C4-2B (cell line): ENCODE measurements around the gene BMP2K.

Source experiments
- H3K27ac ChIP-seq: fragments of 450-650 bp; 2 replicates; pipeline ENCODE4 v1.5.1; 2017
- ZFX ChIP-seq: fragments of 450-650 bp; IDR thresholded peaks from 2 replicates; pipeline ENCODE4 v1.6.1; 2017
- TF ChIP-seq, protein P1 (sequence below): fragments of 450-650 bp; conservative IDR thresholded peaks from 2 replicates; pipeline ENCODE4 v1.5.1; 2017; ENCODE audit warnings: mild to moderate bottlenecking

BMP2K gene

DNA sequence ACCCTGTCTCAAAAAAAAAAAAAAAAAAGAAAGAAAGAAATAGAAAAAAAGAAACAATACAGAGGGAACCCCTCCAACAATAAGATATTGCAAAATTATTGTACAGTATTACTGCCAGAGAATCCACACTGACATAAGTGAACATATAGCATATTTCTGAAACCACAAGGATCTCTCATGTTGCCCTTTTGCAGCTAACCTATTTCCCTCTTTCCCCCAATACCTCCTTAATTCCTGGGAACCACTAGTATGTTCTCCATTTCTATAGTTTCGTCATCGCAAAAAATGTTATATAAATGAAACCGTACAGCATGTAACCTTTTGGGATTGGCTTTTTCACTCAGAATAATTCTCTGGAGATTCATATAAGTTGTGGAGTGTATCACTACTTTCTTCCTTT, 20.0 kb upstream of the BMP2K start:
- no peak for TF ChIP-seq ZFX
- TF ChIP-seq, protein P1, sequence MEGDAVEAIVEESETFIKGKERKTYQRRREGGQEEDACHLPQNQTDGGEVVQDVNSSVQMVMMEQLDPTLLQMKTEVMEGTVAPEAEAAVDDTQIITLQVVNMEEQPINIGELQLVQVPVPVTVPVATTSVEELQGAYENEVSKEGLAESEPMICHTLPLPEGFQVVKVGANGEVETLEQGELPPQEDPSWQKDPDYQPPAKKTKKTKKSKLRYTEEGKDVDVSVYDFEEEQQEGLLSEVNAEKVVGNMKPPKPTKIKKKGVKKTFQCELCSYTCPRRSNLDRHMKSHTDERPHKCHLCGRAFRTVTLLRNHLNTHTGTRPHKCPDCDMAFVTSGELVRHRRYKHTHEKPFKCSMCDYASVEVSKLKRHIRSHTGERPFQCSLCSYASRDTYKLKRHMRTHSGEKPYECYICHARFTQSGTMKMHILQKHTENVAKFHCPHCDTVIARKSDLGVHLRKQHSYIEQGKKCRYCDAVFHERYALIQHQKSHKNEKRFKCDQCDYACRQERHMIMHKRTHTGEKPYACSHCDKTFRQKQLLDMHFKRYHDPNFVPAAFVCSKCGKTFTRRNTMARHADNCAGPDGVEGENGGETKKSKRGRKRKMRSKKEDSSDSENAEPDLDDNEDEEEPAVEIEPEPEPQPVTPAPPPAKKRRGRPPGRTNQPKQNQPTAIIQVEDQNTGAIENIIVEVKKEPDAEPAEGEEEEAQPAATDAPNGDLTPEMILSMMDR: no peak

DNA sequence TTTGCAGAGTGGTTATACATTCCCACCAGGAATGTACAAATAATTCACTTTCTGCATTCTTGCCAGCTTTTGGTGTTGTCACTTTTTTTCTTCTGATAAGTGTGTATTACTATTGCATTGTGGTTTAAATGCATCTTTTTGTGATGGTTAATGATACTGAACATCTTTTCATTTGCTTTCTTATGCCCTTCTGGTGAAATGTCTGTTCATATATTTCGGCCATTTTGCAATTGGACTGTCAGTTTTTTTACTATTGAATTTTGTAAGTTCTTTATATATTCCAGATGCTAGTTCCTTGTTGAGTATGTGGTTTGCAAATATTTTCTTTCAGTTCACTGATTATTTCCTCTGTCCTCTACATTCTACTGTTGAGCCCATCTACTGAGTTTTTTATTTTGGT, 19.4 kb upstream of the BMP2K start:
- TF ChIP-seq, protein P1: no peak
- TF ChIP-seq ZFX: no peak

More for the DNA sequence above, 20.0 kb upstream of the BMP2K start:
- H3K27ac ChIP-seq: no peak overlapping the region

DNA sequence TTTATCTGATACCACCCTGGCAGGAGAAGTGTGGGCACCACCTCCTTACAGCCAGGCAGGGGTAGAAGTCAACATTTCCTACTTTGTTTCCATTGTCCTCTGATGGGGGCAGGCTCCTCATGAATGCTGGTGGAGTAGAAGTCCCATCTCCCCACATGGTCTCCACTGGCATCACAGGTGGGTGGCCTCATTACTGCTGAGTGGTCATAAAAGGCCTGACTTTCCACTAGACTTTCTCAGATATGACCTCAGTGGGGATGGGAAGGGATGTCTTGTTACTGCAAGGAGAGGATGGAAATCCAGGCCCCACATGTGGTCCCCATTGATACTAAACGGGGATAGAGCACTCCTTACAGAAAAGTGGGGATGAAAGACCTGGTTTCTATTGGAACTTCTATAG, 18.6 kb upstream of the BMP2K start:
- no peak overlapping the region for H3K27ac ChIP-seq
- no peak for TF ChIP-seq ZFX
- TF ChIP-seq, protein P1: no peak

More for the DNA sequence above, 19.4 kb upstream of the BMP2K start:
- H3K27ac ChIP-seq: no peak overlapping the region

DNA sequence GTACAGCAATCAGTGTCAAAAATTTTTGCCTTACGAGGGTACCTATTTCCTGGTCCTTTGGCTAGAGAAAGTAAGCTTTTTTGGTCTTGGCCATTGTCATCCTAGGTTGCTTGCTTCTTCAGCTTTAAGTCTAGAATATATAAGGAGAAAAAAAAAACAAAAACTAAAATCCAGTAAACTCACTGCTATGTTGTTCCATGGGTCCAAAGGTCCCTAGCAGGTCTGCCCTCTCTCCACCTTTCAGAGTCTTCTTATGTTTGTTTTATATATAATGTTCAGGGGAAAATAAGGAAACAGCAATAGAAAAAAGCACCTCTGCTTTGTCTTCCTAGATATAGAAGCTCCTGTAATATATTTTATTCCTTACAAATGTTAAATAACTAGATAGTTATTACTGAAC, 18.1 kb upstream of the BMP2K start:
- H3K27ac ChIP-seq: no peak overlapping the region
- TF ChIP-seq ZFX: no peak
- TF ChIP-seq, protein P1: no peak

DNA sequence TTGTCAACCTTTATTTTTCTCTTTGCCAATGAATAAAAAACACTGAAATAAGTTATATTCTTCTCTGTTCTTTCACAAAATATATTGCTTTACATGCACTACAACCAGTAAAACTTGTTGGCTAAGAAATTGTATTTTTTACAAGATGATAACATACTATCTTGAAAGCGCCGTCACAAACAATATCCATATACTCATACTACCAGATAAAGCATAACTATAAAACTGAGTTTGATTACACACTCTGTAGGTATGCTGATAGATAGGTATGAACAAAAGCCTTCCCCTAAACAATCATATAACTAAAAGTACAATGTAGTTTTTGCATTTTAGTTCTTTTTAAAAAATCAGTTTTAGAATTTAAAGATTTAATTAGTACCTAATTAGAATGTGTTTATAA, 13.6 kb upstream of the BMP2K start:
- no peak overlapping the region for H3K27ac ChIP-seq
- TF ChIP-seq, protein P1: no peak
- no peak for TF ChIP-seq ZFX

DNA sequence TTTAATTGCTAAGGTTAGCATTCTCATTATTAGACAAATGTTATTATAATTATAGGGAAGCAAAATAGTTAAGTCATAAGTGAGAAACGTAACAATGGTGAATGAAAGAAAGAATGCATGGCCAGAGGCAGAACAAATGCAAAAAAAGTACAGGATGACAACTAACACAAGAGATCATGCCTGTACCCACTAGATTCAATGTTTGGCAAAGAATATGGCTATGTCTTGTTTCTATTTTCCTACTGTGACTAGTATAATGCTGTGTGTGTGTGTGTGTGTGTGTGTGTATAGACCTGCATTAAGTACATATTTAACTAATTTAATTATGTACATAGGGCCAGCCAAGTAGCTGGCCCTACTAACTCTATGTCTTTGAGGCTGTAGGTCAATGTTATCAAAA, 12.9 kb upstream of the BMP2K start:
- H3K27ac ChIP-seq: no peak overlapping the region
- TF ChIP-seq, protein P1: no peak
- TF ChIP-seq ZFX: no peak

DNA sequence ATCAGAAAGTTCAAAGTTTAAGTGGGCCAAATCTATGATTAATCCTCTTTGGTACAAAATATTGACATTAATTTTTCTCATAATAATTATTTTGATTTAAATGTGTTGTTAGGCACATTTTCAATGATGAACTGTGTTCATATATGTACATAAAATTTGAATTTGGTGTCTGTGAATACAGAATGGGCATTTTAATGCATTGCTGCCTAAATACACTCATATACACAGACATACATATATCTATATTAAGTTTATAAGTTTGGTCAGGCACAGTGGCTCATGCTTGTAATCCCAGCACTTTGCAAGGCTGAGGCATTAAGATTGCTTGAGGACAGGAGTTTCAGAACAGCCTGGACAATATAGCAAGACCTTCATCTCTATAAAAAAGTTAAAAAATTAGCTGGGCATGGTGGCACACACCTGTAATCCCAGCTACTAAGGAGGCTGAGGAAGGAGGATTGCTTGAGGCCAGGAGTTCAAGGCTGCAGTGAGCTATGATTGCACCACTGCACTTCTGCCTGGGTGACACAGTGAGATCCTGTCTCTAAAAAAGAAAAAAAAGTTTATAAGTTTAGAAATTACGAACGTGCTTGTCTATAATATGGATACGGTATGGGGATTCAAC, 12.3 kb upstream of the BMP2K start:
- TF ChIP-seq, protein P1: no peak
- no peak for TF ChIP-seq ZFX
- H3K27ac ChIP-seq: no peak overlapping the region
